ENCODE results near the gene C19orf47.

Gene C19orf47

DNA sequence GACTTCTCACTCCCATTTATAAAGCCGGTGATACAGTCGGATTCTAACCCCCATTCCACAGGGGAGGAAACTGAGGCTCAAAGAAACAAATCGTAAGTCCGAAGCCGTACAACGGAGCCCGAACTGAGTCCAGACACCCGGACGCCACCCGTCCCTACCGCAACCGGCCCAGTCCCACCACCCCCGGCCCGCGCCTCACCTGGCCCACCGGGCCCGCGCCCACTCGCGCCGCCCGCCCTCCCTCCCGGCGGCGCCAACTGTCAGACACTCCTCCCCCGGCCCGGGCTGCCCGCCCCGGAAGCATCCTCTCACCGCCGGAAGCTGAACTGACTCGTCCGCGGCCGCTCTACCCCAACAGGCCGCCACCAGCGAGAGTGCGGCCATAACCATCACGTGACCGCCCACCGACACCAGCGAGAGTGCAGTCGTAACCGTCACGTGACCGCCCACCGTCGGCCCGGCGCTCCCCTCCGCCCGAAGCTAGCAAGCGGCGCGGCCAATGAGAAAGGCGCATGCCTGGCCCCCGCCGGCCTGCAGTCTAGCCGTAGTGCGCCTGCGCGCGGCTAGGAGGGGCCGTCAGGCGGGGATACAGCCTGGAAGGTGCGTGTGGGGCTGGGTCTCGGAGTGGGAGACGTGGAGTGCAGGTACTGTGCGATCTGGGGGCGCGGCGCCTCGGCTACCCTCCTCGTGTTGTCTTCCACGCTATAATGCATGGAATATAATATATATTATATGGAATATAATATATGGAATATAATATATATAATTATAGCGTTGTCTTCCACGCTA lies at the start of gene C19orf47, which contains the start of gene PLD3:
TSS of gene C19orf47 (minus strand) at position 273 of the 789 bp plus-strand sequence. CDS start 6,540 bp downstream, outside the sequence.
TSS of gene PLD3 (plus strand) at position 571 of the 789 bp plus-strand sequence. CDS start 17,789 bp downstream, outside the sequence.
- peak; percentile 98 for ATAC-seq

DNA sequence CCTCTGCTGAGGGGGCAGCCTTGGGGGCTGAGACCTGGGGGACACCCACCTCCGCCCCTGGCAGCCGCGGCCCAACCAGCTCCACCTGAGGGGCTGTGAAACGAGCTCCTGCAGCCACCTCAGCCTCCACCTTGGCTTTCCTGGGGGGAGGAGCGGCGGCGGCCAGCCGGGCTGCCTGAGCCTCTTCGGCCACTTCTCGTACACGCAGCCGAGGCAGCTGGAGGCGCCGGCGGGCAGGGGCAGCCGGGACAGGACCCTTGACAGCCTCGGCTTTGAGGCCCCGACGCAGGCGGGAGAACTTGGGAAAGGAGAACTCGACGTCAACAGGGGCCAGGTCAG lies 49.3 kb upstream of the C19orf47 start:
- ATAC-seq, result no peak

DNA sequence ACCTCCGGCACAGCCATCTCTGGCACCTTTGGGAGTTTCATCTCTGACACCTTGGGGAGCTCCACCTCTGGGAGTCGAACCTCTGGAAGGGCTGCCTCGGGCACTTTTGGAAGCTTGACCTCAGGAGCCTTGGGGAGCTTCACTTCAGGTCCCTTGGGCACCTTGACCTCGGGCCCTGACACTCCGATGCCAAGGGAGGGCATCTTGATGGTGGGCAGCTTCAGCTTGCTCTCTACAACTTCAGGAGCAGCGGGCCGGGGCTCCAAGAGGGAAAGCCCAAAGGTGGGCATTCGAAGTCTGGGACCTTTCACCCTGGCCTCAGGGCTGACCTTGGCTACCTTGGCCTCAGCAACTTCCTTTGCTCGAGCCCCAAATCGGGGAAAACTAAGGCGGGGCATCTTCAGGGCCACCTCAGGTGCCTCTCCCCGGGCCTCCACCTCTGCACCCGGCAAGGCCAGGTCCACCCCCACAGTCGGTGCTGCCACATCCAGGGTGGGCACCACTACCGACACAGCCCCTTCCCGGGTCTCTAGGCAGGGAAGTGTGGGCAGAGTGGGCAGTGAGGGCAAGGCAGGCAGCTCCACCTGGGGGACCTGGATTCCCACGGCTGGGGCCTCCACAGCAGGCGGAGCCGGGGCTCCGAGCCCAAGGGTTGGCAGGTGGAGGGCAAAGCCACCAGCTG lies 48.8 kb upstream of the C19orf47 start:
- no peak for ATAC-seq

DNA sequence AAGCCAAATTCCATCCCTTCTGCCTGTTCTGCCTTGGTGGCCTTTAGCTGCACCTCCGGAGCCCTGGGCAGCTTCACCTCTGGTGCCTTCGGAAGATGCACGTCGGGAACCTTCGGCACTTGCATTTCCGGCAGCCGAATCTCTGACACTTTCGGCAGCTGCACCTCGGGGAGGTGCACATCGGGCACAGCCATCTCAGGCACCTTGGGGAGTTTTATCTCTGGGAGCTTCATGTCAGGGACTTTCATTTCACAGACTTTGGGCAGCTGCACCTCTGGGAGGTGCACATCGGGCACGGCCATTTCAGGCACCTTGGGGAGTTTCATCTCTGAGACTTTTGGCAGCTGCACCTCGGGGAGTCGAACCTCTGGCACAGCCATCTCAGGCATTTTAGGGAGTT lies 47.8 kb upstream of the C19orf47 start:
- no peak for ATAC-seq

- no peak for ATAC-seq
Observed at GRCh38 chr19:40394816-40395210, 46.6 kb upstream of the C19orf47 start.

DNA sequence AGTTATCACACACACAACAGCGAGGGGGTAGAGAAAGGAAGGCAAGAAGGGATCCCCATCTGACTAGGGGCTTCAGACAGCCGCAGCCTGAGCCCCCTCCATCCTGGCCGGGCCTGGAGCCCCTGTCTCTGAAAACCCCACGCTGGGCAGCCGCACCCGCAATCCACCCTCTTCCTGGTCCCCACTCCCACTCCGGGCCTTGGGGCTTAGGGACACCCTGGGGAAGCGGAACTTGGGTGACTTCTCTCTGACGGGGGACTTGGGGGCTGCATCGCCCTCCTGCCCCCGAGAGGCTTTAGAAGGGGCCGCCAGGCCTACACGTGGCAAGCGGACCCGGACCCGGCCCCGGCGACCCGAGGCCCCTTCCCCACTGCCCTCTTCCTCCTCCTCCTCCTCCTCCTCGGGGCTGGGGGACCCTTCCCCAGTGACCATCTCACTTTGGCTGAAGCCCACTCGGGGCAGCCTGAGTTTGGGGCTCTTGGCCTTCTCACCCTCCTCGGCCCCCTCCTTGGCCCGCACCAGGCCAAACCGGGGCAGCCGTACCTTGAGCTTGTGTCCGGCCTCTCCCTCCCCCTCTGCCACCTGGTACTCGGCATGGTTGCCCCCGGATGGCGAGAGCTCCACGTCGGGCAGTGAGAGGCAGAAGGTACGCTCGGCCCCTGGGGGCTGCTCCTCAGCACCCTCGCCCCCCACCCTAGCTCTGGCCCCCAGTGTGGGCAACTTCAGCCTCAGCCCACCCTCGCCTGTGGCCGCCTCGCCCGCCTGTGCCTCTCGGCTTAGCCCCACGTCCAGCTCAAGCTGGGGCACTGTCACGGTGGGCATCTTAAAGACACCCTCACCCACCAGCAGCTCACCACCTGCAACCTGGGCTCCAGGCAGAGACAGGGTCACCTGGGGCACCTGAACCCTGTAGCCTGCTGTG lies 46.0 kb upstream of the C19orf47 start:
- ATAC-seq, result no peak

- ATAC-seq, result no peak
Observed at GRCh38 chr19:40392894-40393517, 44.8 kb upstream of the C19orf47 start.

- no peak for ATAC-seq
Observed at GRCh38 chr19:40392123-40392522, 43.9 kb upstream of the C19orf47 start.

- ATAC-seq, result no peak
Observed at GRCh38 chr19:40390084-40390742, 42.0 kb upstream of the C19orf47 start, which contains the start of gene HIPK4. HIPK4 (minus strand) TSS chr19:40390181; CDS start chr19:40389902, 279 bp downstream.

DNA sequence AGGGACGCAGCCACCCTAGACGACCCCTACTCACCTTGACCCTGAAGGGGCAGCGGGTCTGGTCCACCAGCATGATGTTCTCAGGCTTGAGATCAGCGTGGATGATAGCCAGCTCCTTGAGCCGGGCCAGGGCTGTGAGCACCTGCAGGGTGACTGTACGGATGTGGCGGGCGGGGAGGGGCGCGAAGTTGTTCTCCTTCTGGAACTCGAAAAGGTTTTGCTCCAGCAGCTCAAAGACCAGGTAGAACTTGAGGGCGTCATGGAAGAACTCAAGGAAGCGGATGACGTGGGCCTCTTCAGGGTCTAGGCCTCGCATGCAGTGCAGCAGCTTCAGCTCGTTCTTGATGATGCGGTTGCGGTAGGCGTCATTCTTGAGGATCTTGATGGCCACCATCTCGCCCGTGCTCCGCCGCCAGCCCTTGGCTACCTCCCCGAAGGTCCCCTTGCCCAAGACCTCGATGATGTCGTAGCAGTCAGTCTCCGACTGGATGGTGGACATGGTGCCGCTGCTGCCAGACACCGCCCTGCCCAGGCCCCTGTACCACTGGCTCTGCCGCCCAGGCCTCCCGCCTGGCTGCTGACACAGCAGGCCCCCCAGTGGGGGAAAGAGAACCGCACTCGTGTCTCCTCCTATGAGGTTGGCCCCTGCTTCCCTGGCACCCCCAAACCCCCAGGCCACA lies 41.3 kb upstream of the C19orf47 start:
- ATAC-seq, result no peak

DNA sequence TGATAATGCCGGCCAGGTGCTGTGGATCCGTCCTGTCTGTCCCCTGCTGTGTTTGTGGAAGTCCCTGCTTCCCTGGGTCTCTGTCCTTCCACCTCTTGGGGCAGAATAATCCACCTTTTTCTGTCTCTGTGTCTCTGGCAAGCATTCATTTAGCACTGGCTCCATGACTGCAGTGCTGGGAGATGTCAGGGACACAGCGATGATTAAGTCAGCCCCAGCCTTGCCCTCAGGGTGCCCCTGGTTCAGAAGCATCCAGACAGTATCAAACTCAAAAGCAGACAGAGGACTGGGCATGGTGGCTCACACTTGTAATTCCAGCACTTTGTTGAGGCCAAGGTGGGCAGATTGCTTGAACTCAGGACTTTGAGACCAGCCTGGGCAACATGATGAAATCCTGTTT lies 40.3 kb upstream of the C19orf47 start:
- no peak for ATAC-seq

GRCh38 chr19:40387155-40387554 lies 39.0 kb upstream of the C19orf47 start:
- no peak for ATAC-seq

- no peak for ATAC-seq
Observed at GRCh38 chr19:40383668-40384248, 35.6 kb upstream of the C19orf47 start.

DNA sequence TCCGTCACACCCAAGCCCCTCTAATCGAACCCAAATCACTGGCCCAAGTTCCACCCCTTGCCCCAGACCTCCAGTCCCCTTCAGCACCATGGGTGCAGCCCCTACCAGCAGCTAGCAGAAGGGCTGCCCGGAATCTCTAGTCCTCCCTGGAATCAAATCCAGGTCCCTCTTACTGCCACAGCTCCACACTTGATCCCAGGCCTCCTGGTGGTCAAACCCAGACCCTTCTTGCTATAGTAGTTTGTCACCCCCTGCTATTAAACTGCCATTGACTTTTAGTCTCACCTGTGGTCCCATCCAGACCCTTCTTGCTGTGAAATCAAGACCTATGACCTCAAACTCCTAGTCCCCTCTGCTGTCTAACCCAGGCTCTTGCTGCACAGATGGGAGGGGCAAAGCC lies 33.1 kb upstream of the C19orf47 start:
- no peak for ATAC-seq

DNA sequence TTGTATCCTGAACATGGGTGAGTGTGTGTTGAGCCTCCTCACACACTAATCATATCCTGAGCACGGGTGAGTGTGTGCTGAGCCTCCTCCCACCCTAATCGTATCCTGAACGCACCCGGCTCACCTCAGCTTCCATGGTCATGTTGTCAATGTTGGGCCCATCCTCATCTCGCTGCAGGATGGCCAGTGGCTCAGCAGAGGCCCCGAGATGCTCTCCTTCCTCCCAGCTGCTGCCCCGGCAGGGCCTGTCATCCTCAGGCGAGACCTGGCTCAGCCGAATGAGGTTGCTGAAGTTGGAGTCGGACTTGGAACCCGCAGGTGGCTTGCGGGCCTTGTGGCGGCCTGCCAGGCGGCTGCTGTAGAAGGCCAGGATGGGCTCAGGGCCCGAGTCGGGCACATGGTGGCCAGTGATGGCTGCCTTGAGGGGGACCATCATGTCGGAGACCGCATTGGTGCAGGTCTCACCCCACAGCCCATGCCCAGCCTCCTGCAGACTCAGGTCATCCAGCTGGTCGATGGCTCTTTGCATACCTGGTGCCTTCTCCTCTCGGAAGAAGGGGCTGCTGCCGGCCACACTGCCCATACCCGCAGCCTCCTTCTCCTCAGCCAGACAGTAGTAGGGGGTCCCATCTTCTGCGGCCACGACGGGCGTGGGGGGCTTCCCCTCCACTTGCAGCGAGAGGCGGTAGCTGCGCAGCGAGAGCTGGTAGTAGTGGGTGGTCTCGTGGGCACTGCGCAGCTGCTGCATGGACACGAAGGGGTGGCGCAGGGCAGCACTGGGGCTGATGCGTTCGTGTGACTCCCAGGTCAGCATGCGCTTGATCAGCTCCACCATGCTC lies 32.2 kb upstream of the C19orf47 start:
- ATAC-seq, result no peak

- ATAC-seq, result no peak
Observed at GRCh38 chr19:40379446-40380198, 31.4 kb upstream of the C19orf47 start.

- ATAC-seq, result no peak
Observed at GRCh38 chr19:40378509-40378908, 30.3 kb upstream of the C19orf47 start.

DNA sequence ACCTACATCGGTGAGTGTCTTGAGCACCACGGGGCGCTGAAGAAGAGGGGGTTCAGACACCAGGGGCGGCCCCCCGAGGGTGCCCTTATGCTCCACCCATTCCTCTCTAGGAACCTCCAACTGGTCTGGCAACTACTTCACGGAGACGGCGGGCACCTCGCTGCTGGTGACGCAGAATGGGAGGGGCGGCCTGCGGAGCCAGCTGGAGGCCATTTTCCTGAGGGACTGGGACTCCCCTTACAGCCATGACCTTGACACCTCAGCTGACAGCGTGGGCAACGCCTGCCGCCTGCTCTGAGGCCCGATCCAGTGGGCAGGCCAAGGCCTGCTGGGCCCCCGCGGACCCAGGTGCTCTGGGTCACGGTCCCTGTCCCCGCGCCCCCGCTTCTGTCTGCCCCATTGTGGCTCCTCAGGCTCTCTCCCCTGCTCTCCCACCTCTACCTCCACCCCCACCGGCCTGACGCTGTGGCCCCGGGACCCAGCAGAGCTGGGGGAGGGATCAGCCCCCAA lies 29.7 kb upstream of the C19orf47 start:
- ATAC-seq, result no peak

DNA sequence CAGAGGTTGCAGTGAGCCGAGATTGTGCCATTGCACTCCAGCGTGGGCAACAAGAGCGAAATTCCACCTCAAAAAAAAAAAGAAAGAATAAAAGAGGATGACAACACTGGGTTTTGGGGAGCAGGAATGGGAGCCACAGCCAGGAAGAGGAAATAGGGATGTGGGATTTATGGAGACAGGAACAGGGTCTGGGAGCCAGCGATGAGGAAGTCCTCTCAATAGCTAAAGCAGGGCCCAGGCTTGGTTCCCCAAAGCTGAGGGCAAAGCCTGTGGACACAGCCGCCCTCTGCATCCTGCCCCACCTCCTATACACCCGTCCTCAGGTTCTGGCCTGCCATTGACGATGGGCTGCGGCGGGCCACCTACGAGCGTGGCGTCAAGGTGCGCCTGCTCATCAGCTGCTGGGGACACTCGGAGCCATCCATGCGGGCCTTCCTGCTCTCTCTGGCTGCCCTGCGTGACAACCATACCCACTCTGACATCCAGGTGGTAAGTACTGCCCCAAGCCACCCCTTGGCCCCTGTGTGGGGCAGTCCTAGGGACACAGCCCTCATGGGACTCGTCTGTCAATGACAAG lies 28.2 kb upstream of the C19orf47 start:
- no peak for ATAC-seq
